ENCODE data around the gene APOA4.

Gene APOA4

GRCh38 chr11:116792869-116793771 lies 30.0 kb downstream of the APOA4 start:
- Histone ChIP-seq H3K9me3 (ENCODE audit: insufficient read depth, low read depth, low read length) (no peaks in the 10 kb centered on the region), H3K4me1 (ENCODE audit: insufficient read depth, low read length) (peaks cover 5% of the 10 kb centered on the region), H3K9ac (ENCODE audit: low read depth, low read length) (no peak overlapping the region), H3K4me3 (ENCODE audit: low read length) (no peak overlapping the region), H3K27me3 (ENCODE audit: insufficient read depth, low read length) (peaks cover 31% of the 10 kb centered on the region), H3K36me3 (ENCODE audit: insufficient read depth, low read depth, low read length) (no peaks in the 10 kb centered on the region), H3K27ac (ENCODE audit: low read length) (no peak overlapping the region)

- no peaks in the 10 kb centered on the region for H3K36me3 ChIP-seq (ENCODE audit: insufficient read depth, low read depth, low read length)
- peaks cover 5% of the 10 kb centered on the region for H3K4me1 ChIP-seq (ENCODE audit: insufficient read depth, low read length)
- no peak overlapping the region for H3K9ac ChIP-seq (ENCODE audit: low read depth, low read length)
Observed at GRCh38 chr11:116792144-116792868, 30.8 kb downstream of the APOA4 start.

GRCh38 chr11:116791813-116792143 lies 31.3 kb downstream of the APOA4 start, which contains the start of gene APOA5:
APOA5 (minus strand) TSS chr11:116791879; CDS start chr11:116791860, 19 bp downstream.
- Histone ChIP-seq H3K9ac (ENCODE audit: low read depth, low read length) (peak within 1 kb of the TSS; percentile 29; the same call in 1 of the 2 replicates), H3K27ac (ENCODE audit: low read length) (no peak within 1 kb of the TSS), H3K36me3 (ENCODE audit: insufficient read depth, low read depth, low read length) (peaks cover 1% of the 10 kb centered on the region), H3K9me3 (ENCODE audit: insufficient read depth, low read depth, low read length) (no peaks in the 10 kb centered on the region), H3K4me3 (ENCODE audit: low read length) (peak within 1 kb of the TSS; percentile 26; the same call in 1 of the 2 replicates), H3K4me1 (ENCODE audit: insufficient read depth, low read length) (peaks cover 8% of the 10 kb centered on the region), H3K27me3 (ENCODE audit: insufficient read depth, low read length) (peaks cover 31% of the 10 kb centered on the region)

More at GRCh38 chr11:116792144-116792868, 30.8 kb downstream of the APOA4 start:
- no peak overlapping the region for H3K27ac ChIP-seq (ENCODE audit: low read length)
- no peak overlapping the region for H3K4me3 ChIP-seq (ENCODE audit: low read length)
- peaks cover 31% of the 10 kb centered on the region for H3K27me3 ChIP-seq (ENCODE audit: insufficient read depth, low read length)
- H3K9me3 ChIP-seq (ENCODE audit: insufficient read depth, low read depth, low read length): no peaks in the 10 kb centered on the region

GRCh38 chr11:116791002-116791812 lies 31.9 kb downstream of the APOA4 start:
- Histone ChIP-seq H3K36me3 (ENCODE audit: insufficient read depth, low read depth, low read length) (peaks cover 7% of the 10 kb centered on the region), H3K27me3 (ENCODE audit: insufficient read depth, low read length) (peaks cover 31% of the 10 kb centered on the region), H3K9ac (ENCODE audit: low read depth, low read length) (peak overlapping the region; percentile 29; the same call in 1 of the 2 replicates), H3K9me3 (ENCODE audit: insufficient read depth, low read depth, low read length) (no peaks in the 10 kb centered on the region), H3K27ac (ENCODE audit: low read length) (no peak overlapping the region), H3K4me3 (ENCODE audit: low read length) (peak overlapping the region; percentile 26; the same call in 1 of the 2 replicates), H3K4me1 (ENCODE audit: insufficient read depth, low read length) (peaks cover 9% of the 10 kb centered on the region)

GRCh38 chr11:116790167-116791001 lies 32.7 kb downstream of the APOA4 start:
- H3K36me3 ChIP-seq (ENCODE audit: insufficient read depth, low read depth, low read length): peaks cover 15% of the 10 kb centered on the region
- no peak overlapping the region for H3K9ac ChIP-seq (ENCODE audit: low read depth, low read length)
- no peak overlapping the region for H3K4me3 ChIP-seq (ENCODE audit: low read length)
- H3K27ac ChIP-seq (ENCODE audit: low read length): no peak overlapping the region
- H3K27me3 ChIP-seq (ENCODE audit: insufficient read depth, low read length): peaks cover 31% of the 10 kb centered on the region
- H3K4me1 ChIP-seq (ENCODE audit: insufficient read depth, low read length): peaks cover 9% of the 10 kb centered on the region
- no peaks in the 10 kb centered on the region for H3K9me3 ChIP-seq (ENCODE audit: insufficient read depth, low read depth, low read length)

GRCh38 chr11:116788975-116789374 lies 34.1 kb downstream of the APOA4 start:
- H3K9ac ChIP-seq (ENCODE audit: low read depth, low read length): no peak overlapping the region
- no peaks in the 10 kb centered on the region for H3K9me3 ChIP-seq (ENCODE audit: insufficient read depth, low read depth, low read length)
- H3K27me3 ChIP-seq (ENCODE audit: insufficient read depth, low read length): peaks cover 31% of the 10 kb centered on the region
- no peak overlapping the region for H3K27ac ChIP-seq (ENCODE audit: low read length)
- H3K4me3 ChIP-seq (ENCODE audit: low read length): no peak overlapping the region
- H3K36me3 ChIP-seq (ENCODE audit: insufficient read depth, low read depth, low read length): peaks cover 29% of the 10 kb centered on the region
- H3K4me1 ChIP-seq (ENCODE audit: insufficient read depth, low read length): peaks cover 9% of the 10 kb centered on the region

GRCh38 chr11:116788534-116788933 lies 34.6 kb downstream of the APOA4 start:
- peak overlapping the region; percentile 92 for H3K4me3 ChIP-seq (ENCODE audit: low read length)
- H3K36me3 ChIP-seq (ENCODE audit: insufficient read depth, low read depth, low read length): peaks cover 33% of the 10 kb centered on the region
- no peak overlapping the region for H3K27ac ChIP-seq (ENCODE audit: low read length)
- no peaks in the 10 kb centered on the region for H3K9me3 ChIP-seq (ENCODE audit: insufficient read depth, low read depth, low read length)
- H3K27me3 ChIP-seq (ENCODE audit: insufficient read depth, low read length): peaks cover 31% of the 10 kb centered on the region
- H3K4me1 ChIP-seq (ENCODE audit: insufficient read depth, low read length): peaks cover 9% of the 10 kb centered on the region
- H3K9ac ChIP-seq (ENCODE audit: low read depth, low read length): peak overlapping the region; percentile 80; the same call in 1 of the 2 replicates

GRCh38 chr11:116787786-116788486 lies 35.2 kb downstream of the APOA4 start, which contains the start of gene ZPR1:
ZPR1 (minus strand) TSS chr11:116788023; CDS start chr11:116787990, 33 bp downstream.
- H3K4me3 ChIP-seq (ENCODE audit: low read length): peak within 1 kb of the TSS; percentile 92
- H3K36me3 ChIP-seq (ENCODE audit: insufficient read depth, low read depth, low read length): peaks cover 39% of the 10 kb centered on the region
- H3K27me3 ChIP-seq (ENCODE audit: insufficient read depth, low read length): peaks cover 31% of the 10 kb centered on the region
- H3K9ac ChIP-seq (ENCODE audit: low read depth, low read length): peak within 1 kb of the TSS; percentile 80
- peaks cover 9% of the 10 kb centered on the region for H3K4me1 ChIP-seq (ENCODE audit: insufficient read depth, low read length)
- H3K9me3 ChIP-seq (ENCODE audit: insufficient read depth, low read depth, low read length): no peaks in the 10 kb centered on the region
- no peak within 1 kb of the TSS for H3K27ac ChIP-seq (ENCODE audit: low read length)

- peaks cover 45% of the 10 kb centered on the region for H3K36me3 ChIP-seq (ENCODE audit: insufficient read depth, low read depth, low read length)
- no peaks in the 10 kb centered on the region for H3K9me3 ChIP-seq (ENCODE audit: insufficient read depth, low read depth, low read length)
- no peak overlapping the region for H3K27ac ChIP-seq (ENCODE audit: low read length)
- H3K9ac ChIP-seq (ENCODE audit: low read depth, low read length): peak overlapping the region; percentile 80
- peaks cover 9% of the 10 kb centered on the region for H3K4me1 ChIP-seq (ENCODE audit: insufficient read depth, low read length)
- peaks cover 31% of the 10 kb centered on the region for H3K27me3 ChIP-seq (ENCODE audit: insufficient read depth, low read length)
- H3K4me3 ChIP-seq (ENCODE audit: low read length): peak overlapping the region; percentile 92
Observed at GRCh38 chr11:116787436-116787785, 35.7 kb downstream of the APOA4 start.

- H3K36me3 ChIP-seq (ENCODE audit: insufficient read depth, low read depth, low read length): peaks cover 49% of the 10 kb centered on the region
- H3K27me3 ChIP-seq (ENCODE audit: insufficient read depth, low read length): peaks cover 31% of the 10 kb centered on the region
- H3K4me1 ChIP-seq (ENCODE audit: insufficient read depth, low read length): peaks cover 9% of the 10 kb centered on the region
- no peaks in the 10 kb centered on the region for H3K9me3 ChIP-seq (ENCODE audit: insufficient read depth, low read depth, low read length)
- peak overlapping the region; percentile 80 for H3K9ac ChIP-seq (ENCODE audit: low read depth, low read length)
- peak overlapping the region; percentile 92 for H3K4me3 ChIP-seq (ENCODE audit: low read length)
- H3K27ac ChIP-seq (ENCODE audit: low read length): no peak overlapping the region
Observed at GRCh38 chr11:116786966-116787365, 36.1 kb downstream of the APOA4 start.
